ENCODE data around the gene TTC16.
A peak's percentile ranks its signal among the peaks of the same experiment; 100 is the strongest.

Gene TTC16

GRCh38 chr9:127716412-127716811, 533 bp downstream of the TTC16 start:
- TF ChIP-seq JUND (IDR thresholded peaks at IDR 0.05; ENCODE audit: low read depth), result no peak
- in situ Hi-C loops (cut with HindIII; ENCODE audit: low pct_unique_long_range_greater_than_20kb, low sequenced_read_pairs), result no loop called here
- no peak for DNase-seq (ENCODE audit: low read depth in 1 of 2, low spot score in 1 of 2)

- TF ChIP-seq JUND (IDR thresholded peaks at IDR 0.05; ENCODE audit: low read depth), result no peak
- no peak for DNase-seq (ENCODE audit: low read depth in 1 of 2, low spot score in 1 of 2)
- in situ Hi-C loops (cut with HindIII; ENCODE audit: low pct_unique_long_range_greater_than_20kb, low sequenced_read_pairs), result no loop called here
Observed at GRCh38 chr9:127717766-127718165, 1.9 kb downstream of the TTC16 start.

- no peak for DNase-seq (ENCODE audit: low read depth in 1 of 2, low spot score in 1 of 2)
- in situ Hi-C loops (cut with HindIII; ENCODE audit: low pct_unique_long_range_greater_than_20kb, low sequenced_read_pairs), result no loop called here
- no peak for TF ChIP-seq JUND (IDR thresholded peaks at IDR 0.05; ENCODE audit: low read depth)
Observed at GRCh38 chr9:127720031-127720864, 4.4 kb downstream of the TTC16 start.

GRCh38 chr9:127720865-127721227, 5.0 kb downstream of the TTC16 start:
- in situ Hi-C loops (cut with HindIII; ENCODE audit: low pct_unique_long_range_greater_than_20kb, low sequenced_read_pairs), result no loop called here
- DNase-seq (ENCODE audit: low read depth in 1 of 2, low spot score in 1 of 2), result peak in 1 of 2 experiments; percentile 53
- TF ChIP-seq JUND (IDR thresholded peaks at IDR 0.05; ENCODE audit: low read depth), result no peak

GRCh38 chr9:127721391-127721821, 5.5 kb downstream of the TTC16 start:
- in situ Hi-C loops (cut with HindIII; ENCODE audit: low pct_unique_long_range_greater_than_20kb, low sequenced_read_pairs), result no loop called here
- peak in 1 of 2 experiments; percentile 91 for DNase-seq (ENCODE audit: low read depth in 1 of 2, low spot score in 1 of 2)
- no peak for TF ChIP-seq JUND (IDR thresholded peaks at IDR 0.05; ENCODE audit: low read depth)

- in situ Hi-C loops (cut with HindIII; ENCODE audit: low pct_unique_long_range_greater_than_20kb, low sequenced_read_pairs), result no loop called here
- TF ChIP-seq JUND (IDR thresholded peaks at IDR 0.05; ENCODE audit: low read depth), result no peak
- peak in 1 of 2 experiments; percentile 57 for DNase-seq (ENCODE audit: low read depth in 1 of 2, low spot score in 1 of 2)
Observed at GRCh38 chr9:127722055-127722745, 6.3 kb downstream of the TTC16 start.

GRCh38 chr9:127723013-127723412, 7.1 kb downstream of the TTC16 start:
- in situ Hi-C loops (cut with HindIII; ENCODE audit: low pct_unique_long_range_greater_than_20kb, low sequenced_read_pairs), result no loop called here
- DNase-seq (ENCODE audit: low read depth in 1 of 2, low spot score in 1 of 2), result no peak
- no peak for TF ChIP-seq JUND (IDR thresholded peaks at IDR 0.05; ENCODE audit: low read depth)

GRCh38 chr9:127723444-127723843, 7.6 kb downstream of the TTC16 start:
- in situ Hi-C loops (cut with HindIII; ENCODE audit: low pct_unique_long_range_greater_than_20kb, low sequenced_read_pairs), result no loop called here
- TF ChIP-seq JUND (IDR thresholded peaks at IDR 0.05; ENCODE audit: low read depth), result no peak
- DNase-seq (ENCODE audit: low read depth in 1 of 2, low spot score in 1 of 2), result no peak

GRCh38 chr9:127724012-127724411, 8.1 kb downstream of the TTC16 start:
- no peak for TF ChIP-seq JUND (IDR thresholded peaks at IDR 0.05; ENCODE audit: low read depth)
- in situ Hi-C loops (cut with HindIII; ENCODE audit: low pct_unique_long_range_greater_than_20kb, low sequenced_read_pairs), result no loop called here
- DNase-seq (ENCODE audit: low read depth in 1 of 2, low spot score in 1 of 2), result no peak

GRCh38 chr9:127726871-127727270, 11.0 kb downstream of the TTC16 start:
- in situ Hi-C loops (cut with HindIII; ENCODE audit: low pct_unique_long_range_greater_than_20kb, low sequenced_read_pairs), result no loop called here
- no peak for DNase-seq (ENCODE audit: low read depth in 1 of 2, low spot score in 1 of 2)
- no peak for TF ChIP-seq JUND (IDR thresholded peaks at IDR 0.05; ENCODE audit: low read depth)

- in situ Hi-C loops (cut with HindIII; ENCODE audit: low pct_unique_long_range_greater_than_20kb, low sequenced_read_pairs), result no loop called here
- TF ChIP-seq JUND (IDR thresholded peaks at IDR 0.05; ENCODE audit: low read depth), result no peak
- DNase-seq (ENCODE audit: low read depth in 1 of 2, low spot score in 1 of 2), result no peak
Observed at GRCh38 chr9:127728808-127729207, 12.9 kb downstream of the TTC16 start.

GRCh38 chr9:127729522-127730256, 13.8 kb downstream of the TTC16 start:
- no peak for DNase-seq (ENCODE audit: low read depth in 1 of 2, low spot score in 1 of 2)
- no peak for TF ChIP-seq JUND (IDR thresholded peaks at IDR 0.05; ENCODE audit: low read depth)
- in situ Hi-C loops (cut with HindIII; ENCODE audit: low pct_unique_long_range_greater_than_20kb, low sequenced_read_pairs), result no loop called here

GRCh38 chr9:127730262-127730661, 14.4 kb downstream of the TTC16 start:
- in situ Hi-C loops (cut with HindIII; ENCODE audit: low pct_unique_long_range_greater_than_20kb, low sequenced_read_pairs), result no loop called here
- no peak for DNase-seq (ENCODE audit: low read depth in 1 of 2, low spot score in 1 of 2)
- TF ChIP-seq JUND (IDR thresholded peaks at IDR 0.05; ENCODE audit: low read depth), result no peak

Data from T47D (cell line).